Adrenal gland (tissue), 5 donors: ENCODE results near the gene ZNF624.

ENCODE experiments used
- CTCF ChIP-seq, 6 experiments: fragments of 450-650 bp in 4 of 6; fragments of 200-600 bp in 2 of 6; sonication (generic) in 1 of 6; IDR thresholded peaks; 1 replicate in 5 of 6; 2 replicates in 1 of 6; pipeline versions ENCODE4 v1.5.1 to v1.8.0; 2016 to 2021; ENCODE audit warnings: antibody characterized with exemption in 6 of 6, mild to moderate bottlenecking in 2 of 6, moderate library complexity in 1 of 6
- POLR2A ChIP-seq, 2 donors: fragments of 450-650 bp; IDR thresholded peaks; one replicate each; pipeline ENCODE4 v1.6.1; 2017; ENCODE audit warnings: antibody characterized with exemption in 2 of 2, mild to moderate bottlenecking in 2 of 2, moderate library complexity in 1 of 2
- donor health status: DM: no; HTN: no; CAD: no.

GRCh38 chr17:16661217-16661616 lies 7.6 kb upstream of the ZNF624 start:
- TF ChIP-seq CTCF (IDR thresholded peaks at IDR 0.05) (no peak), POLR2A (IDR thresholded peaks at IDR 0.05) (no peak)
